ENCODE results near the gene CHRNA4.
"Not testable (repeated sequence)": the region's sequence is repeated elsewhere in the genome, so short reads cannot be mapped to it uniquely, and the experiment has no call there.

CHRNA4 gene

GRCh38 chr20:63347950-63348827 is 13.0 kb downstream of the CHRNA4 start:
- no peak for DNase-seq

- DNase-seq = no peak
Observed at GRCh38 chr20:63347081-63347741, 13.9 kb downstream of the CHRNA4 start.

GRCh38 chr20:63346131-63347080 is 14.7 kb downstream of the CHRNA4 start:
- no peak for DNase-seq

- no peak for DNase-seq
Observed at GRCh38 chr20:63345328-63346100, 15.6 kb downstream of the CHRNA4 start.

GRCh38 chr20:63344616-63345327 is 16.4 kb downstream of the CHRNA4 start:
- no peak for DNase-seq

- DNase-seq = no peak
Observed at GRCh38 chr20:63343460-63344445, 17.4 kb downstream of the CHRNA4 start.

GRCh38 chr20:63342561-63343459 is 18.3 kb downstream of the CHRNA4 start:
- DNase-seq = no peak

- DNase-seq = not testable (repeated sequence)
Observed at GRCh38 chr20:63340158-63340688, 20.9 kb downstream of the CHRNA4 start.

GRCh38 chr20:63339154-63340094 is 21.7 kb downstream of the CHRNA4 start:
- DNase-seq = not testable (repeated sequence)

- no peak for DNase-seq
Observed at GRCh38 chr20:63337786-63338420, 23.2 kb downstream of the CHRNA4 start.

GRCh38 chr20:63336232-63336752 is 24.9 kb downstream of the CHRNA4 start:
- no peak for DNase-seq

- no peak for DNase-seq
Observed at GRCh38 chr20:63335711-63336110, 25.4 kb downstream of the CHRNA4 start.

- DNase-seq = not testable (repeated sequence)
Observed at GRCh38 chr20:63335060-63335459, 26.1 kb downstream of the CHRNA4 start.

GRCh38 chr20:63334356-63334755 is 26.8 kb downstream of the CHRNA4 start:
- DNase-seq = no peak

GRCh38 chr20:63333241-63333836 is 27.8 kb downstream of the CHRNA4 start:
- no peak for DNase-seq

GRCh38 chr20:63332488-63333240 is 28.5 kb downstream of the CHRNA4 start:
- no peak for DNase-seq
